Gastrocnemius medialis (tissue), 4 donors: Measurements from ENCODE around the gene EYA4.

Experiments
- POLR2A ChIP-seq, 2 donors: fragments of 450-650 bp; IDR thresholded peaks; one replicate each; pipeline ENCODE4 v1.6.1; 2017; ENCODE audit warnings: antibody characterized with exemption in 2 of 2, mild to moderate bottlenecking in 2 of 2, moderate library complexity in 2 of 2
- TF ChIP-seq, protein P1 (sequence below), 5 experiments: fragments of 450-650 bp in 3 of 5; fragments of 200-600 bp in 2 of 5; sonication (generic) in 2 of 5; IDR thresholded peaks in 4 of 5; conservative IDR thresholded peaks in 1 of 5; 1 replicate in 4 of 5; 2 replicates in 1 of 5; pipeline ENCODE4 v1.5.1; 2016 to 2019; ENCODE audit warnings: antibody characterized with exemption in 5 of 5, mild to moderate bottlenecking in 3 of 5, moderate library complexity in 3 of 5

DNA sequence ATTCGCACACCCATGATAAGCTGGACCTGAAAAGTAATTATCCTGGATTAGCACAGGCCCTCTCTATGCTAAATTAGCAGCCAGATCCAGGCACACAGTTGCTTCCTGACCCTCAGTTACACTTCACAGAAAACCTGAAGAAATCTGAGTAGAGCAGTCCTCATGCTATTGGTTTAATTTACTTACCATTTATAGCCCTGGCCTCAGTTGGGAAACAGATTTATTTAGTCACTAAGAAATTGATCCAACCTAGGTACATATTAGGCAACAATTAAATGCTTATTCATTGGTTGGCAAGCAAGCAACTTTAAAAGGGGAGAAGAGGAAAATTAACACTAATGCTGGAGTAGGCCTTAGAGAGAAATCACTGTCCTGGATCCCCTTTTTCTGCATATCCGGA, 15.6 kb upstream of the EYA4 start:
- TF ChIP-seq POLR2A (IDR thresholded peaks at IDR 0.05), result no peak
- TF ChIP-seq, protein P1, sequence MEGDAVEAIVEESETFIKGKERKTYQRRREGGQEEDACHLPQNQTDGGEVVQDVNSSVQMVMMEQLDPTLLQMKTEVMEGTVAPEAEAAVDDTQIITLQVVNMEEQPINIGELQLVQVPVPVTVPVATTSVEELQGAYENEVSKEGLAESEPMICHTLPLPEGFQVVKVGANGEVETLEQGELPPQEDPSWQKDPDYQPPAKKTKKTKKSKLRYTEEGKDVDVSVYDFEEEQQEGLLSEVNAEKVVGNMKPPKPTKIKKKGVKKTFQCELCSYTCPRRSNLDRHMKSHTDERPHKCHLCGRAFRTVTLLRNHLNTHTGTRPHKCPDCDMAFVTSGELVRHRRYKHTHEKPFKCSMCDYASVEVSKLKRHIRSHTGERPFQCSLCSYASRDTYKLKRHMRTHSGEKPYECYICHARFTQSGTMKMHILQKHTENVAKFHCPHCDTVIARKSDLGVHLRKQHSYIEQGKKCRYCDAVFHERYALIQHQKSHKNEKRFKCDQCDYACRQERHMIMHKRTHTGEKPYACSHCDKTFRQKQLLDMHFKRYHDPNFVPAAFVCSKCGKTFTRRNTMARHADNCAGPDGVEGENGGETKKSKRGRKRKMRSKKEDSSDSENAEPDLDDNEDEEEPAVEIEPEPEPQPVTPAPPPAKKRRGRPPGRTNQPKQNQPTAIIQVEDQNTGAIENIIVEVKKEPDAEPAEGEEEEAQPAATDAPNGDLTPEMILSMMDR (IDR thresholded peaks at IDR 0.05 in 4 of 5, conservative IDR thresholded peaks at IDR 0.05 in 1 of 5), result no peak
